ENCODE data around the gene PSAT1.

Gene PSAT1

GRCh38 chr9:78319197-78320029, 22.5 kb downstream of the PSAT1 start:
- no peak for DNase-seq

GRCh38 chr9:78320030-78320693, 23.2 kb downstream of the PSAT1 start:
- no peak for DNase-seq

GRCh38 chr9:78320875-78321496, 24.1 kb downstream of the PSAT1 start:
- DNase-seq = no peak

- DNase-seq = no peak
These were observed 24.6 kb downstream of the PSAT1 start for GRCh38 chr9:78321505-78321904.

- DNase-seq = no peak
These were observed 27.2 kb downstream of the PSAT1 start for GRCh38 chr9:78324068-78324650.

- DNase-seq = no peak
These were observed 27.8 kb downstream of the PSAT1 start for GRCh38 chr9:78324682-78325081.

GRCh38 chr9:78325343-78325742, 28.4 kb downstream of the PSAT1 start:
- no peak for DNase-seq

GRCh38 chr9:78325846-78326360, 29.0 kb downstream of the PSAT1 start:
- DNase-seq = no peak

GRCh38 chr9:78326564-78326963, 29.6 kb downstream of the PSAT1 start:
- no peak for DNase-seq

GRCh38 chr9:78332381-78332780, 35.5 kb downstream of the PSAT1 start:
- no peak for DNase-seq

GRCh38 chr9:78348848-78349247, 51.9 kb downstream of the PSAT1 start:
- no peak for DNase-seq

- DNase-seq = peak in 1 of 5 experiments; percentile 61
These were observed 54.9 kb downstream of the PSAT1 start for GRCh38 chr9:78351816-78352215.

- DNase-seq = no peak
These were observed 57.5 kb downstream of the PSAT1 start for GRCh38 chr9:78354324-78354973.

- DNase-seq = no peak
These were observed 58.1 kb downstream of the PSAT1 start for GRCh38 chr9:78354989-78355388.

GRCh38 chr9:78356634-78357033, 59.7 kb downstream of the PSAT1 start:
- DNase-seq = no peak

GRCh38 chr9:78357165-78357873, 60.4 kb downstream of the PSAT1 start:
- DNase-seq = no peak

GRCh38 chr9:78358329-78359051, 61.6 kb downstream of the PSAT1 start:
- no peak for DNase-seq

GRCh38 chr9:78363221-78363620, 66.3 kb downstream of the PSAT1 start:
- DNase-seq = no peak

- no peak for DNase-seq
These were observed 69.1 kb downstream of the PSAT1 start for GRCh38 chr9:78365748-78366697.

GRCh38 chr9:78366827-78367226, 69.9 kb downstream of the PSAT1 start:
- DNase-seq = no peak

All from T-helper 2 cell (primary cell).